Femur (tissue), 1 donor: ENCODE data around the gene TUBB6.

ENCODE experiments used
- DNase-seq: peaks from one replicate; pipeline ENCODE4 v3.0.0-alpha.2; 2017

Gene TUBB6

GRCh38 chr18:12291690-12292089 is 16.4 kb upstream of the TUBB6 start:
- no peak for DNase-seq

- DNase-seq: no peak
These were observed 14.2 kb upstream of the TUBB6 start for GRCh38 chr18:12293831-12294230.

GRCh38 chr18:12295389-12296086 is 12.5 kb upstream of the TUBB6 start:
- DNase-seq: no peak

GRCh38 chr18:12296087-12296403 is 12.0 kb upstream of the TUBB6 start:
- no peak for DNase-seq

GRCh38 chr18:12296457-12296856 is 11.6 kb upstream of the TUBB6 start:
- DNase-seq: no peak

GRCh38 chr18:12299862-12300261 is 8.2 kb upstream of the TUBB6 start:
- DNase-seq: no peak

- no peak for DNase-seq
These were observed 6.6 kb upstream of the TUBB6 start for GRCh38 chr18:12301263-12302005.

GRCh38 chr18:12302391-12303147 is 5.5 kb upstream of the TUBB6 start:
- DNase-seq: no peak

GRCh38 chr18:12304351-12305210 is 3.5 kb upstream of the TUBB6 start:
- DNase-seq: no peak

- no peak for DNase-seq
These were observed 2.8 kb upstream of the TUBB6 start for GRCh38 chr18:12305211-12305610.

- no peak for DNase-seq
These were observed 2.0 kb upstream of the TUBB6 start for GRCh38 chr18:12305930-12306629.

GRCh38 chr18:12306752-12307700 is 1.0 kb upstream of the TUBB6 start:
- DNase-seq: peak; percentile 84

GRCh38 chr18:12308386-12309100 is 502 bp downstream of the TUBB6 start:
- peak; percentile 88 for DNase-seq

- DNase-seq: no peak
These were observed 1.7 kb downstream of the TUBB6 start for GRCh38 chr18:12309683-12310198.

GRCh38 chr18:12310762-12311161 is 2.7 kb downstream of the TUBB6 start:
- DNase-seq: peak; percentile 7

- DNase-seq: no peak
These were observed 4.9 kb downstream of the TUBB6 start for GRCh38 chr18:12312976-12313375.

GRCh38 chr18:12313530-12314245 is 5.6 kb downstream of the TUBB6 start:
- peak; percentile 9 for DNase-seq

GRCh38 chr18:12314591-12315305 is 6.7 kb downstream of the TUBB6 start:
- DNase-seq: peak; percentile 12

GRCh38 chr18:12315490-12315889 is 7.4 kb downstream of the TUBB6 start:
- DNase-seq: peak; percentile 10
